B cell (primary cell): ENCODE measurements around the gene SPAG6. TPM values are rescaled to one million over a fixed set of nuclear protein-coding genes. Genes with fewer than 3 reads are reported as not detected.

Experiments used
- ATAC-seq: fragments of 200-7000 bp; cut with Tn5 transposase; one replicate; pipeline ENCODE4 v1.10.0; 2021; ENCODE audit warnings: low read depth, mild to moderate bottlenecking, moderate number of reproducible peaks, moderate library complexity
- CTCF ChIA-PET: fragments of 350-600 bp; sonication (Branson Sonifier 250); formaldehyde crosslinking; loops from one replicate; lab custom pipeline; 2021; ENCODE audit warnings: antibody characterized with exemption, inconsistent platforms; lab: Charles Lee
- POLR2A ChIA-PET: fragments of 350-600 bp; sonication (Branson Sonifier 250); formaldehyde crosslinking; loops from one replicate; lab custom pipeline; 2021; ENCODE audit warnings: antibody characterized with exemption; lab: Charles Lee
- DNase-seq: peaks from one replicate; pipeline ENCODE4 v3.0.0; 2013
- H2AFZ ChIP-seq: 2 replicates; pipeline ENCODE4 v1.6.1; 2012; ENCODE audit warnings: mild to moderate bottlenecking, low read depth, low read length; ENCODE audit not compliant: insufficient read depth, poor library complexity, severe bottlenecking
- H3K27ac ChIP-seq, 2 donors: 1 replicate in 1 of 2; 2 replicates in 1 of 2; pipeline ENCODE4 v1.5.1; 2012 to 2013; ENCODE audit warnings: low read length in 2 of 2, mild to moderate bottlenecking in 2 of 2, moderate library complexity in 1 of 2
- H3K27me3 ChIP-seq, 4 experiments: fragments of 200-600 bp in 1 of 4; sonication (generic) in 1 of 4; replicated peaks in 1 of 4; 1 replicate in 2 of 4; 2 replicates in 2 of 4; pipeline versions ENCODE4 v1.6.1 to v1.7.0; 2013 to 2016; ENCODE audit warnings: low read length in 3 of 4, mild to moderate bottlenecking in 2 of 4, mixed read lengths in 1 of 4, moderate library complexity in 1 of 4; ENCODE audit not compliant: insufficient read depth in 4 of 4, control insufficient read depth in 3 of 4; ENCODE audit errors: control extremely low read depth in 1 of 4
- H3K36me3 ChIP-seq, 2 experiments: replicated peaks in 1 of 2; 1 replicate in 1 of 2; 2 replicates in 1 of 2; pipeline versions ENCODE4 v1.6.1 to v1.7.1; 2013; ENCODE audit warnings: low read length in 1 of 2; ENCODE audit not compliant: insufficient read depth in 2 of 2, control insufficient read depth in 1 of 2; ENCODE audit errors: control extremely low read depth in 1 of 2, extremely low read depth in 1 of 2
- H3K4me1 ChIP-seq, 2 donors: fragments of 200-600 bp in 1 of 2; sonication (generic) in 1 of 2; 1 replicate in 1 of 2; 2 replicates in 1 of 2; pipeline versions ENCODE4 v1.5.1 to v1.6.1; 2013 to 2017; ENCODE audit warnings: low read length in 2 of 2; ENCODE audit not compliant: control insufficient read depth in 2 of 2, insufficient read depth in 2 of 2
- H3K4me2 ChIP-seq: replicated peaks from 2 replicates; pipeline ENCODE3; 2012; ENCODE audit warnings: mild to moderate bottlenecking, low read depth, low read length; ENCODE audit not compliant: poor library complexity, severe bottlenecking
- H3K4me3 ChIP-seq, 5 experiments: fragments of 200-600 bp in 1 of 5; sonication (generic) in 1 of 5; 1 replicate in 3 of 5; 2 replicates in 2 of 5; pipeline versions ENCODE4 v1.5.1 to v1.7.0; 2011 to 2016; ENCODE audit warnings: low read length in 4 of 5, mild to moderate bottlenecking in 4 of 5, low read depth in 2 of 5, control low read depth in 1 of 5, moderate library complexity in 1 of 5; ENCODE audit not compliant: insufficient read depth in 1 of 5; ENCODE audit errors: control extremely low read depth in 1 of 5, extremely low read depth in 1 of 5
- H3K79me2 ChIP-seq: fragments of 200-600 bp; sonication (generic); one replicate; pipeline ENCODE4 v1.6.0; 2016; ENCODE audit warnings: low read length; ENCODE audit not compliant: control insufficient read depth, insufficient read depth
- H3K9ac ChIP-seq: fragments of 200-600 bp; sonication (generic); 2 replicates; pipeline ENCODE4 v1.6.1; 2017; ENCODE audit warnings: mild to moderate bottlenecking, low read length, moderate library complexity
- H3K9me3 ChIP-seq, 3 donors: one replicate each; pipeline versions ENCODE4 v1.6.1 to v1.7.1; 2013; ENCODE audit warnings: low read length in 2 of 3; ENCODE audit not compliant: control insufficient read depth in 2 of 3, insufficient read depth in 1 of 3; ENCODE audit errors: control extremely low read depth in 1 of 3
- H4K20me1 ChIP-seq: 2 replicates; pipeline ENCODE4 v1.6.0; 2012; ENCODE audit warnings: mild to moderate bottlenecking, low read length; ENCODE audit not compliant: insufficient read depth, control insufficient read depth, poor library complexity, severe bottlenecking
- H3K27ac Mint-ChIP-seq: one replicate; pipeline ENCODE4 v1.8.0; 2021; ENCODE audit warnings: mixed read lengths
- H3K27me3 Mint-ChIP-seq: one replicate; pipeline ENCODE4 v1.8.0; 2021; ENCODE audit warnings: mixed read lengths
- H3K4me1 Mint-ChIP-seq: one replicate; pipeline ENCODE4 v1.8.0; 2021; ENCODE audit warnings: mixed read lengths
- H3K4me3 Mint-ChIP-seq: one replicate; pipeline ENCODE4 v1.8.0; 2021; ENCODE audit warnings: mixed read lengths
- H3K9me3 Mint-ChIP-seq: one replicate; pipeline ENCODE4 v1.8.0; 2022; ENCODE audit warnings: mixed read lengths; ENCODE audit not compliant: insufficient read depth
- CTCF ChIP-seq: fragments of 200-600 bp; IDR thresholded peaks from one replicate; pipeline ENCODE4 v1.8.0; 2022; ENCODE audit warnings: antibody characterized with exemption, mild to moderate bottlenecking
- EZH2 ChIP-seq: IDR thresholded peaks from 2 replicates; pipeline ENCODE4 v1.6.1; 2012; ENCODE audit warnings: borderline replicate concordance, low read depth, mild to moderate bottlenecking, moderate library complexity, low read length; ENCODE audit not compliant: insufficient read depth, poor library complexity, severe bottlenecking
- WGBS: methylation state at CpG from one replicate; pipeline ENCODE4 v1.1.5; 2013; ENCODE audit warnings: missing lambda C conversion rate; ENCODE audit not compliant: insufficient coverage; 5-methylcytosine and 5-hydroxymethylcytosine counted together
- intact Hi-C: fragments of 100-400 bp; cut with micrococcal nuclease; formaldehyde crosslinking; loops from one replicate; pipeline ENCODE4 v1.10.0; 2022
- polyA plus RNA-seq: library from polyadenylated mRNA; depleted of rRNA; stranded (reverse); fragments of >200 nt; gene quantifications from 2 replicates; pipeline ENCODE4 v1.2.3, GENCODE V29; 2012
- total RNA-seq, 2 donors: library from RNA; stranded (reverse); fragments of 120-200 nt in 1 of 2; gene quantifications; 1 replicate in 1 of 2; 2 replicates in 1 of 2; pipeline versions ENCODE4 v1.2.3 to v1.2.4, GENCODE V29; 2013 to 2022

The SPAG6 gene
- total and polyA plus RNA-seq, 2 donors (not counting 1 experiment from before 2014, with no cell fraction given): not detected

- WGBS: 85% methylated on average over 5 of the region's 8 CpGs
- no peak overlapping the region for H3K9ac ChIP-seq
- Mint-ChIP-seq H3K9me3 (no peaks in the 10 kb centered on the region), H3K27ac (no peak overlapping the region), H3K27me3 (peaks cover 25% of the 10 kb centered on the region), H3K4me3 (no peak overlapping the region), H3K4me1 (no peaks in the 10 kb centered on the region)
- no peaks in the 10 kb centered on the region for H3K4me1 ChIP-seq
- H3K4me2 ChIP-seq: no peak overlapping the region
- H3K4me3 ChIP-seq: no peak overlapping the region
- H3K79me2 ChIP-seq: no peaks in the 10 kb centered on the region
- no peak overlapping the region for H3K27ac ChIP-seq
- CTCF ChIA-PET: interaction anchor here (0.6 kb wide), 1 partner anchor 436 kb away, joined by 3 read pairs; no protein-coding TSS in a partner anchor
- H2AFZ ChIP-seq: no peak overlapping the region
- H4K20me1 ChIP-seq: no peaks in the 10 kb centered on the region
- no peak for ATAC-seq
- no peaks in the 10 kb centered on the region for H3K9me3 ChIP-seq
- no peak for TF ChIP-seq CTCF
- peaks cover 0 to 2% (median 0%) of the 10 kb centered on the region in 4 experiments for H3K27me3 ChIP-seq
- intact Hi-C loops: no loop called here
- POLR2A ChIA-PET: no interaction called here
- no peaks in the 10 kb centered on the region for H3K36me3 ChIP-seq
- DNase-seq: no peak
Observed at GRCh38 chr10:22429981-22430421, 84.7 kb downstream of the SPAG6 start.

GRCh38 chr10:22433875-22434274, 88.6 kb downstream of the SPAG6 start:
- intact Hi-C loops: no loop called here
- ATAC-seq: no peak

More at GRCh38 chr10:22433875-22434274, 88.6 kb downstream of the SPAG6 start:
- no peak overlapping the region for H3K27ac Mint-ChIP-seq
- H3K27me3 ChIP-seq: no peaks in the 10 kb centered on the region
- no peak overlapping the region for H3K27ac ChIP-seq
- ChIA-PET POLR2A (no interaction called here), CTCF (no interaction called here)
- peaks cover 26% of the 10 kb centered on the region for H3K4me1 Mint-ChIP-seq
- peaks cover 5% of the 10 kb centered on the region for H3K79me2 ChIP-seq
- WGBS: 100% methylated on average over 1 of the region's 2 CpGs
- H2AFZ ChIP-seq: no peak overlapping the region
- no peak overlapping the region for H3K4me3 ChIP-seq
- no peak overlapping the region for H3K4me2 ChIP-seq
- peaks cover 11% of the 10 kb centered on the region for H3K27me3 Mint-ChIP-seq
- H3K9me3 ChIP-seq: no peaks in the 10 kb centered on the region
- no peaks in the 10 kb centered on the region for H4K20me1 ChIP-seq
- H3K36me3 ChIP-seq: no peaks in the 10 kb centered on the region
- H3K4me1 ChIP-seq: peaks cover 15 to 22% of the 10 kb centered on the region in 2 donors
- no peak for DNase-seq
- H3K9me3 Mint-ChIP-seq: no peaks in the 10 kb centered on the region
- H3K4me3 Mint-ChIP-seq: no peak overlapping the region
- no peak for TF ChIP-seq EZH2
- TF ChIP-seq CTCF: no peak
- H3K9ac ChIP-seq: no peak overlapping the region
